NCI-H128 (cell line): ENCODE results near the gene LENG1.
"Not testable (repeated sequence)": the region's sequence is repeated elsewhere in the genome, so short reads cannot be mapped to it uniquely, and the experiment has no call there.

Experiments
- DNase-seq: peaks from one replicate; lab custom pipeline; 2025; ENCODE audit not compliant: unreplicated experiment; lab: John Stamatoyannopoulos, UW

LENG1 gene

DNA sequence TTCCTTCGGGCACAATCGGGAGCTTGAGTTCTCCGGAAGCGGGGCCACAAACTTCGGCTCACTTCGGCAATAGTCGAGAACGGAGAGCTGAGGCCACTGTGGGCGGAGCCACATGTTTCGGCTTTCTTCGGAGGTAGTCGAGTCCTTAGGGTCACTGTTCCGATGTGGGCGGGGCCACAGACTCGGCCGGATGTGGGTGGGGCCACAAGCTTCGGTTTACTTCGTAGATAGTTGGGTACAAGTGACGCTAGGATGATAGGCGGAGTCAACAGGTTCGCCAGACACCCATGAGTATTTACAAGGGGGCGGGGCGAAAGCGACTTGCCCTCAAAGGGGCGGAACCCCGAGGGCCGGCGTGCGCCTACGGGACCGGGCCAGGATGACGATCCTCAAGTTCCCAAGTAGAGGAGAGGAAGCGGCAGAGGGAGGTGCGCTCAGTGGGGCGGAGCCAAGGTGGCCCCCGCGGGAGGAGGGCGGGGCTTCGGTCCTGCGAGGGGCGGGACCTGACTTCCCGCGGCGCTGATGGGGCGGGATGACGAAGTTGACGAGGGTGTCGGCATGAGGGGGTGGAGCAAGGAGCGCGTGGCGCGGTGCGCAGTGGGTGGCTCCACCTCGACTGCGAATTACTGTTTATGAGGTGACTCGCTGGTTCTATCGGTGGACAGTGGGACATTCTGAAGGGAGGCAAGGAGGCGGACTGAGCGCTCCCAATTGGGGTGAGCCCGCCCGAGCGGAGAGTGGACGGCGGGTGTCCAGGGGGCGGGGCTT is 30.4 kb upstream of the LENG1 start:
- peak; percentile 100 for DNase-seq

DNA sequence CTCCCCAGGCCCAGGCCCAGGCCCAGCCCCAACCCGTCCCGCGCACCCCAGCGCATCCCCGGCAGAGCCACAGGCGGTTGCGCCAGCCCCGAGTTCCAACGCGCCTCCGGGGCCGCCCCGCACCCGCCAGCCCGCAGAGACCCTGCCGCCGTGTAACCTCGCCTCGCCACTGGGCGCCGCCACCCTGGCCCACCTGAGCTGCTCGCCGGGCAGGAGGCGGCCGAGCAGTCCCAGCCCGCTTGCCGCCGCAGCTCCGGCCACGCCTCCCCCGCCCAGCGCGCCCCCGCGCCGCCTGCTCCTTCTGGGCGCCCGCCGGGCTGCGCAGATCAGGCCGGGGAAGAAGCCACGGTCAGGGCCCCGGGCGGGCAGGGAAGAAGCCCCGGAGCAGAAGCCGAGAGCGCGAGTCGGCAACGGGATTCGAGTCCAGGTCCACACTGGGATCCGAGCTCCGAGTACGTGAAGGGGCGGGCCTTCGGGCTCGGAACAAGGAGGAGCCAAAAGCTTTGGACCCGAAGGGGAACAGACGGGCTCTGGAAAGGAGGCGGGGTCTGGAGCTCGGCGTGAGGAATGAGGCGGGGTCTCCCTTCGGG is 29.7 kb upstream of the LENG1 start, which contains the start of gene MBOAT7:
Gene MBOAT7, minus strand, starts transcription at position 436 of the 590 bp plus-strand sequence. CDS start 1,072 bp downstream, outside the sequence.
- DNase-seq = no peak

DNA sequence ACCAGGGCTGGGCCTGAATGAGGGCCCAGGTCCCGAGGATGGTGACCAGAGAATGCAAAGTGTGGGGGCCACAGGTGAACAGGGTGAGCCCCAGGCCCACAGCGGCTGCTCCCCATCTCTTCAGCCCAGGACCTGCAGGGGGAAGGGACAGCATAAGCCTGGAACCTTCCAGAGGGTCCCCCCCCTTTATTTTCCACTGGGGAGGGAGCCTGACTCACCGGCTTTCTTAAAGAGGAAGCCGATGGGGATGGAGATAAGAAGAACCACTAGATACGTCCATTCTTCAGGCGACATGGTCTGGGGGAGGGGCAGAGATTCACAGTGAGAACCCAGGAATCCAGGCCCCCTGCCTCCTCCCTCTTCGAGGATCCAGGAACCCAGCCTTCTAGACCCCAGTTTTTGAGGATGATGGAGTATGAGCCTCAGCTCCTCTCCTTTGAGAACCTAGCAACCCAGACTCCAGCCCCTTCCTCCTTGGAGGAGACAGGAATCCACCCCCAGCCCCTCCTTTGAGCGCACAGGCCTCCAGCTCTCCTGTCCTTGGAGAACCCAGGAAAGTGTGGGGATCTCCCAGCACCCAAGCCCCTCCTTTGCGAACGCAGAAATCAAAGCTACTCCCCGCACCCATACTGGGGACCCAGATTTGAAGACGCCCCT is 28.8 kb upstream of the LENG1 start:
- no peak for DNase-seq

DNA sequence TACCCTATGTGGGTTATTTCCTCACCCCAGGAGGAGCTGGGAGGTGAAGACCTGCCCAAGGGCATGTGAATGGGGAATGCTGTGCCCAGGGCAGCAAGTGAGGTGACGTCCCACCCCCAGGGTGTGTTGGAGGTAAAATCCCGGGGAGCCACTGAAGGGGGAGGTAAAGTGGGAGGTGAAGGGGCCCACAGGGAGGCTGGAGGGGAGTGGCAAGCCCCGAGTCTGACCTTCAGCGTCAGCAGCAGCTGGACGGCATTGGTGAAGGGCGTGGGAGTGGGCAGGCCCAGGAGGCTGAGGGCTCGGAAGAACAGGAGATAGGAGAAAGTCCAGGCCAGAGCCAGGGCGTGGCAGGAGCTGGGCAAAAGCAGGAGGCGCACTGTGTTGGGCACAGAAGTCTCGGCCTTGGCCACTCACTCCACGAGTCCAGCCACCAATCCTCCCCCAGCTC is 27.4 kb upstream of the LENG1 start:
- no peak for DNase-seq

DNA sequence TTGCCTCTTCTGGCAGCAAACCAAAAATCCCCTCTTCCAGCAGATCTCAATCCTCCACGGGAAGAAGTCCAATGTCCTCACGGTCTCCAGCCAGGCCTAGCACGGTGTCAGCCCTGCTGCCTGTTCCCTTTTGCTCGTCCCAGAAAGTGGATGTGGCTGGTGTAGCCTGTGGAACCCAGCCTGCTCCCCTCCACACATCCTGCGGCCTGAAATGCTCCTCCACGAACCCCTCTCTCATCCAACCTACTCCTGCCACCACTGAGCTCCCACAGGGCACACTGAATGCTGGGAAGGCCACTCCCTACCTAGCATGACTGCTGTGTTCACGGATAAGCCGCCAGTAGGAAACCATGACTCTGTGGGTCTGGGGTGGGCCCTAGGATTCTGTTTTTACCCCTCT is 26.8 kb upstream of the LENG1 start:
- DNase-seq = no peak

DNA sequence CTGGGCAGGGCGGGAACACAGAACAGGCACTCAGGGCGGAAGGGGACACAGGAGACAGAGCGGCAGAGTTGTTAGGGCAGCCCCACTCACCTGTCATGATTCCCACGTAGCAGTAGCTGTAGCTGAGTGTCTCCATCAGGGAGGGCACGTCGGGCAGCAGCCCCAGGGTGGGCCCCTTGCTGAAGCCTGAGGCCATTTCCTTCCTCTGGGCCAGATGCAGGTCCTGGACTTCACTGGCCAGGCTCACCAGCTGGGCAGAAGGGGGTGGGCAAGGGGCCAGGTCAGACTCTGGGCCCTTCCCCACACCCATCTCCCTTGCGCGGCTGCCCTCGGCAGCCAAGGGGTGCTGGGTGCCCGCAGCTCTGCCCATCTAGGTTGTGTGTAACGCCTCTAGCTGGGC is 23.9 kb upstream of the LENG1 start:
- no peak for DNase-seq

DNA sequence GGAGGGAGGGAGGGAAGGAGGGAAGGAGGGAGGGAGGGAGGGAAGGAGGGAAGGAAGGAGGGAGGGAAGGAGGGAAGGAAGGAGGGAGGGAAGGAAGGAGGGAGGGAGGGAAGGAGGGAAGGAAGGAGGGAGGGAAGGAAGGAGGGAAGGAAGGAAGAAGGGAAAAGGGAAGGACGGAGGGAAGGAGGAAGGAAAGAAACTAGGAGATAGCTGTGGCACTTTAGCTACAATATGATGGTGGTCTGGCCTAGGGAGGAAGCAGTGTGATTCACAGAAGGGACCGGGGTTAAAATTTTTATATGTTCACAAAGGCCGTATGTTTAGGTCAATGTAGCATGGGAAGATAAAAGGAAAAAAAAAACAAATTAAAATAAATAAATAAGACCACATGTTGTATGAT is 22.4 kb upstream of the LENG1 start:
- not testable (repeated sequence) for DNase-seq

DNA sequence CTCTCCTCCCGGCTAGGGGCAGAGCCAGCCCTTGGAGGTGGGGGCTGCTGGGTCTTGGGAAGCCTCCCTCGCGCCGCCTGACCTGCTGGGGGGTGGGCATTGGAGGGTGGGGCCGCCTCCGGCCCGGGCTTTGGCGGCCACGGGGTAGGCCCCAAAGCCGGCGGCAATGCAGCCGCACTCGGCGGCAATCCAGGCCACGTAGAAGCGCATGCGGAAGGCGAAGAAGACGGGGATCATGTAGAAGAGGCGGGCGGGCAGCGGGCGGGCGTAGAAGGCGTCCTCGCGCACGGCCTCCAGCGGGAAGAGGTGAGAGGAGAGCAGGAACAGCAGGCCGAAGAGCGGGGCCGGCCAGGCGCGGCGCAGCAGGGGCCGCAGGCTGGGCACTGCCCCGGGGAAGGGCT is 21.2 kb upstream of the LENG1 start:
- DNase-seq = no peak

DNA sequence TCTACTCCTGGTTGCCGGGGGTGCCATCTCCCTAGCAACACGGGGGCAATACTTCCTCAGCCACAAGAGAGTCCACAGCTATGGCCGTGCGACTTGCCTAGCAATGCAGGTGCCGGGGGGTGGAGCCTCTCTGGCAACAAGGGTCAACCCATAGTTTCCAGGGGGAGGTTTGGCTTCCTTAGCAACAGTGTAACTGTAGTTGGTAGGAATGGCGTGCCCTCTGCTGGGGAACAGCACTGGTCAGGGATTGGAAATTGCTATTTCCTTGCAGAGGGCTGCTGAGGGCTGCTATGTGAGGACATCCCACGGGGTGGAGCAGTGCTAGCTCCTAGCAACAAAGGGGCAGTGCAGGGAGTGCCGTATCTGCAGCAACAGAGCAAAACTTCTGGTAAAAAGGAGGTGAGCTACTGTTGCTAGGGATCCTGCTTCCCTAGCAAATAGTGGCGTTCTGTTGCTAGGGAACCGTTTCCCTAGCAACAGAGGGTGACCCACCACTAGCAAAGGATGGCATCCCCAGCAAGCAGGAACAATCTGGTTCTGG is 20.5 kb upstream of the LENG1 start:
- peak; percentile 79 for DNase-seq

DNA sequence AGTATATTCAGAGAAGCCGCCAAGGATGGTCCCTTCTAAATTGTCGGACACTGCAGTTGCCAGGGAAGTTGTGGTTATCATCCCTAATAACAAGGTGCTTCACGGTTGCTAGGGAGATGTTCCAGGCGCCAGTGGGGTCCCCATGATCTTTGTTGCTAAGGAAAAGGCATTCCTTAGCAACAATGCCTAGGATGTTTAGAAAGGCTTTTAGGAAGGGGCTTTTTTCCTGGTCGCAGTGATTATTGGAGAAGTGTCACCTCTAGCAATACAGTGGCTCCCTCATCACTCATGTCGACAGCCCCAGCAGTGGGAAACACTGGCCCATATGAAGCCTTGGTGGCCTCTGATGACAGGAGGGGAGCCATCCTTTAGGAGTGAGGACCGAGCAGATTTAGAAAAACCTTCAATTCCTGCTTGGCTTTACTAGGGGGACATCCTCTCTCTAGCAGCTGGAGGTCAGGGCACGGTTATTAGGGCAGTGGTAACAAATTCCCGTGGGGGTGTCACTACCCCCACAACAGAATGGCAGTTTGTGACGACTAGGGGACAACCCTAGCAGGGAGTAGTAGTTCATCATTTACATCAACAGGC is 19.8 kb upstream of the LENG1 start:
- DNase-seq = no peak

DNA sequence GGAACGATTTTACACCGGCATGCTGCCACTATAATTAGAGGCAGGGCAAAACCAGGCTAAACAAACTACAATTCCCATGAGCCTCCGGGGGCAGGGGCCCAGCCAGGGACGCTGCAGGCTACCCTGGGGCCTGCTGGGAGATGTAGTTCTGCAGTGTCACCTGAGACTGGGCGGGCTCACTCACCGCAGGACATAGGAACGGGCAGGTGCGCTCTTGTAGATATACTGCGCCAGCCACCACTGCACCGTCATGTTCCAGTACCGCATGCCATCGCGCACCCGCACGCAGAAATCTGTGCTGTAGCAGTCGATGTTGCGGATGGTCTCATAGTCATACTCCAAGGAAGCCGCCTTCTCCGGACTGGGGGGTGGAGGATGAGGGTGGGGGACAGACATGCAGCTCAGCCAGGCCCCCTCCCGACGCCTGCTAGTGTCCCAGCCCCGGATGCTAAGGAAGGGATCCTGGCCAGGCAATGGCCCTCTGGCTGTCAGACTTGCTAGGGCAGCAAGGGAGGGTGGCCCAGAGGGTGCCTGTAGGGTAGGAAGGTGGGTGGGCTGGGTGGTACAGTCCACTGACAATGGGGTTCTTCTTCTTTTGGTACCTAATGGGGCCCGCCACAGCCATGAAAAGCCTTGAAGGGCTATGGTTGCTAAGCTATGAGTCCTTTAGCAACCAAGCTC is 19.2 kb upstream of the LENG1 start:
- peak; percentile 29 for DNase-seq

DNA sequence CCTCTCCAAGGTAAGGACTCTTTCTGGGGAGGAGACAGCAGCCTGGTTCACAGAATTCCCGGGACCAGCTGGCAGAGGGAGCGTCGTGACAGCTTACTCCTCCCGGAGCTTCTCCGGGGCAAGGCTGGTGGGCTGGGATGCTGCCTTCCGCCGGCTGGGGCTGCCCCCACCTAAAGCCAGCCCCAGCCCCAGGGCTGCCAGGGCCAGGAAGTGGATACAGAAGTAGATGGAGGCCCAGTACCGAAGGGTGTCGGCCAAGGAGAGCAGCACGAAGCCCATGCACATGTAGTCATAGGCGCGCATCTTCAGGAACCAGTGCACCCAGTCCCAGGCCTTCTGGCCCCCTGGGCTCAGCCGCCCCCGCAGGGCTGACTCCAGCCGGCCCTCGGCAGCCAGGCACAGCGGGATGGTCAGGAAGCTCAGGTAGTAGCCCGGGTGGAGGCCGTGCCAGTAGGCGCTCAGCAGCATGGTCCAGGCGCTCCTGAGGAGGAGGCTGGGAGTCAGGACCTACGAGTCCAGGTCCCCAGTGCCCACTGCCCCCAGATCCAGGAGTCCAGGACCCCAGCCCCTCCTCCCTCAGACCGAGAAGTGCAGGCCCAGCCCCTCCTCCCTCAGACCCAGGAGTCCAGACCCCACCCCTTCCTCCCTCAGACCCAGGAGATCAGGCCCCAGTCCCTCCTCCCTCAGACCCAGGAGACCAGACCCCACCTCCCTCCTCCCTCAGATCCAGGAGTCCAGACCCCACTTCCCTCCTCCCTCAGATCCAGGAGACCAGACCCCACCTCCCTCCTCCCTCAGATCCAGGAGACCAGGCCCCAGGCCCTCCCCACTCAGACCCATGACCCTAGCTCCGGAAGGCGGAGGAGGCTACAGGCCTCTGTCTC is 14.7 kb upstream of the LENG1 start:
- no peak for DNase-seq

DNA sequence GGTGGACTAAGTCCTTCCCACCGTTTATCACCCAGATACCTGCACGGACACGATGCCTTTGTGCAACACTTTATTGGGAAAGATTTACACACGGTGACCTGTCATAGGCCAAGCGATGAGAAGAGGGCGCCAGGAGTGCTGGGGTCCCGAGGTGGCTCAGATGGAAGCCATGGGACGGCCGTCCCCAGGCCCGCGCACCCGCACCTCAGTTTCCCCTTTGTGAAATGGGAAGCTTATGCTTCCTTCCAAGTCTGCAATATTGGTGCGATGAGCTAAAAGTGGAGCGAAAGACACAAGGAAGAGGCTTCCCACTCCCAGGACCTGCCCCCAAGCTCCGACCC is 13.8 kb upstream of the LENG1 start:
- DNase-seq = no peak

DNA sequence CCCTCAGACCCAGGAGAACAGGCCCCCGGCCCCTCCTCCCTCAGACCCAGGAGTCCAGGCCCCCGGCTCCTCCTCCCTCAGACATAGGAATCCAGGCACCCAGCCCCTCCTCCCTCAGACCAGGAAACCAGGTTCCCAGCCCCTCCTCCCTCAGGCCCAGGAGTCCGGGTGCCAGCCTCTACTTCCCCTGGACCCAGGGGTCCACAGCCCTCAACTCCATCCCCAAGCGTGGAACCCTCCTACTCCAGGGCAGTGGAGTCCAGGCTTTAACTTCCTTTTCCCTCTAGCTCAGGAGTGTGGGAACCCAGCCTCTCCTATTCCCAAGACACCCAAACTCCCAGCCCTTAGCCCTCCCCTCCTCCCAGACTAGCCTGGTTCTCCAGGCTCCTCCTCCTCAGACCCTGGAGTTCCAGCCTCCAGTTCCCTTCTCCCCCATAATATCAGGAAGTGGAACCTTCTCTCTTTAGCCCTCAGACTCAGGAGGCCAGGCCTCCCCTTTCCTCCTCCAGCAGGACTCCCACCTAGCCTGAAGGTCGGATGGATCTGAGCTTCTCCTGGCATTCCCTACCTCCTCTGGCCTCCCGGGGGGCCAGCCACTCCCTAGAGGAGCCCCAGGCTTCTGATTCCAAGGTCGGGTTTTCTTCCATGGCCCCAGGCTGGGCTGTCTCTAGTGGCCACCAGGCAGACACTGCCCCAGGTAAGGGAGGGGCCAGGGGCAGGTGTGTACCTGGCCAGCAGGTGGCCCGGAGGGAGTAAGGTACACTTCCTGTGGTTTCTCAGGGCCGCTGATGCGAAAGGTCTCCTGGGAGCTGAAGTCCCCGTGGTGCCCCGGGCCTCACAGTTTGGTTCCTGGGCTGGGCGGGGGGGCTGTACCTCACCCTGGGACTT is 13.2 kb upstream of the LENG1 start, which contains the start of gene TMC4:
Gene TMC4, minus strand, starts transcription at position 690 of the 888 bp plus-strand sequence. Its CDS starts 43 bp downstream, at position 647.
- DNase-seq = peak; percentile 44

DNA sequence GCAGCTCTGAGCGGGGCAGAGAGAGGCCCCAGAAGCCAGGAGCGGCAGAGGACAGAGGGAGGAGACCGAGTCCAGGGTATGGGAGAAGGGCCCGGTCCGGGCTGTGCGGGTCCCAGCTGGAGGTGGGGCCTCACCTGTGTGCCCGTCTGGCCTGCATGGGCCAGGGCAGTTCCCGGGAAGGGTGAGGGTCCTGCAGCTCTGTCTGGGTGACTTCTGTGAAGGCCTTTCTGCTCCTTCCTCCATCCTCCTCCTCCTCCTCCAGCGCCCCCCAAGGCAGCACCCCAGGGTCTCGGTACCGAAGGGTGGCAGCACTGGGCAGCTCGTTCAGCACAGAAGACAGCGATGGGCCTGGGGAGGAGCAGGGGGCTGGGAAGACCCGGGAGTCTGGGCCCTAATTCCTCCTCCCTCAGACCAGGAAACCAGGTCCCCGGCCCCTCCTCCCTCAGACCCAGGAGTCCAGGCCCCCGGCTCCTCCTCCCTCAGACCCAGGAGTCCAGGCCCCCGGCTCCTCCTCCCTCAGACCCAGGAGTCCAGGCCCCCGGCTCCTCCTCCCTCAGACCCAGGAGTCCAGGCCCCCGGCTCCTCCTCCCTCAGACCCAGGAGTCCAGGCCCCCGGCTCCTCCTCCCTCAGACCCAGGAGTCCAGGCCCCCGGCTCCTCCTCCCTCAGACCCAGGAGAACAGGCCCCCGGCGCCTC is 12.4 kb upstream of the LENG1 start:
- DNase-seq = not testable (repeated sequence)

DNA sequence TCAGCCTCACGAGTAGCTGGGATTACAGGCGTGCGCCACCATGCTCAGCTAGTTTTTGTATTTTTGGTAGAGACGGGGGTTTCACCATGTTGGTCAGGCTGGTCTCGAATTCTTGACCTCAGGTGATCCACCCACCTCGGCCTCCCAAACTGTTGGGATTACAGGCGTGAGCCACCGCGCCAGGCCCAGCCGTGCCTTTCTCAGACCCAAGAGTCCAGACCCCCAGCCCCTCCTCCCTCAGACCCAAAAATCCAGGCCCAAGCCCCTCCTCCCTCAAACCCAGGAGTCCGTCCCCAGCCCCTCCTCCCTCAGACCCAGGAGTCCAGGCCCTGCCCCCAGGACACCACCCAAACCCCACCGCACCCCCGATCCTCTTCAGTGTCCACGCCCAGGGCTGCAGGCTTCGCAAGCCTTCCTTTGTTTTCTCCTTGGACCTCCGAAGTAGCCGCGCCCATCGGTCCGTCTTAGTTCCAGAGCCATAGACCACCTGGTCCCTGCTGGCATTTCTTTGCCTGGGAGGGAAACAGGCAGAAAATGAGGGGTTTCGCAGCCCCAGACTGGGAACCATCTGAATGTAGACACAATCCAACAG is 9.7 kb upstream of the LENG1 start:
- DNase-seq = no peak

DNA sequence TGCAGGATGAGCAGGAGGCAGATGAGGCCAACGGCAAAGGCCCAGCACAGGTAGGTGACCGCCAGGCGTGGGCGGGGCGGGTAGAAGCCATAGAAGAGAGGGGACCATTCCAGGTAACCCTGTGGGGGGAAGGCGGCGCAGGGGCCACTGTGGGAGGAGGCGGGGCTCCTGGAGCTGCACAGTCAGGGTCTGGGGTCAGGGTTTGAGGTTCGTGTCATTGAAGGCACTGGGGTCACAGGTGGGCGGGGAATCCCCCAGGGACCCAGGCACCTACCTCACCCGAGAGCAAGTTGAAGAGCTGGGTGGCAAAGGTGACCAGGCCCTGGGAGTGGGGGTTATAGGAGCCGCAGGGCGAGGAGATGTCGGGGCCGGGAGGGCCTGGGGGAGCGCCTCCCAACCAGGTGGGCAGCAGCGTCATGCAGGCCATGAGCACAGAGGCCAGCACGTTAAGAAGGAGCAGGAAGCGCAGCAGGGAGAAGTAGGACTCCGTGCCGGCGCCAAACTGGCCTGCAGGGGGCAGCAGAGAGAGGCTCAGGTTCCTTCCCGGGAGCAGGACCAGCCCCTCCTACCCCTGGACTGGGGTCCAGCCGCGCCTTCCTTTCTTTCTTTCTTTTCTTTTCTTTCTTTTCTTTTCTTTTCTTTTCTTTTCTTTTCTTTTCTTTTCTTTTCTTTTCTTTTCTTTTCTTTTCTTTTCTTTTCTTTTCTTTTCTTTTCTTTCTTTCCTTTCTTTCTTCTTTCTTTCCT is 8.8 kb upstream of the LENG1 start:
- DNase-seq = peak; percentile 66
